OCI-LY1 (cell line): ENCODE results near the gene RAB11FIP4.

ENCODE experiments used
- H2AFZ ChIP-seq: fragments of 200-600 bp; sonication (generic), shearing (Covaris generic); 2 replicates; pipeline ENCODE4 v1.6.0; 2014; ENCODE audit warnings: antibody characterized with exemption, mild to moderate bottlenecking, low read length
- H3F3A ChIP-seq: fragments of 200-600 bp; sonication (generic), shearing (Covaris generic); 2 replicates; pipeline ENCODE4 v1.6.0; 2014; ENCODE audit warnings: mild to moderate bottlenecking, antibody characterized with exemption, low read length, moderate library complexity; ENCODE audit not compliant: insufficient read depth
- H3K27ac ChIP-seq: fragments of 200-600 bp; sonication (generic); 2 replicates; pipeline ENCODE4 v1.5.1; 2014; ENCODE audit warnings: low read length, mixed run types, mild to moderate bottlenecking, low read depth; ENCODE audit not compliant: poor library complexity, severe bottlenecking
- H3K27me3 ChIP-seq: fragments of 200-600 bp; sonication (generic); 2 replicates; pipeline ENCODE4 v1.6.0; 2014; ENCODE audit warnings: antibody characterized with exemption, mild to moderate bottlenecking, low read length, moderate library complexity; ENCODE audit not compliant: insufficient read depth
- H3K36me3 ChIP-seq: fragments of 200-600 bp; sonication (generic); 2 replicates; pipeline ENCODE4 v1.6.1; 2014; ENCODE audit warnings: mild to moderate bottlenecking, antibody characterized with exemption, low read length, moderate library complexity, mixed read lengths; ENCODE audit not compliant: insufficient read depth
- H3K4me1 ChIP-seq: fragments of 200-600 bp; sonication (generic); 2 replicates; pipeline ENCODE4 v1.5.1; 2014; ENCODE audit warnings: mild to moderate bottlenecking, low read length, moderate library complexity; ENCODE audit not compliant: insufficient read depth, severe bottlenecking
- H3K4me2 ChIP-seq: fragments of 200-600 bp; sonication (generic), shearing (Covaris generic); 2 replicates; pipeline ENCODE4 v1.6.1; 2014; ENCODE audit warnings: low read length
- H3K4me3 ChIP-seq: fragments of 200-600 bp; sonication (generic); 2 replicates; pipeline ENCODE4 v1.5.1; 2014; ENCODE audit warnings: low read length, low read depth, mild to moderate bottlenecking, mixed read lengths; ENCODE audit not compliant: poor library complexity, severe bottlenecking
- H3K79me2 ChIP-seq: fragments of 200-600 bp; shearing (Covaris generic); 2 replicates; pipeline ENCODE4 v1.6.1; 2016; ENCODE audit warnings: mixed run types, low read length, mixed read lengths; ENCODE audit not compliant: insufficient read depth
- H3K9ac ChIP-seq: fragments of 200-600 bp; sonication (generic), shearing (Covaris generic); 2 replicates; pipeline ENCODE4 v1.6.1; 2014; ENCODE audit warnings: mild to moderate bottlenecking, low read length, mixed read lengths
- H3K9me2 ChIP-seq: fragments of 200-600 bp; sonication (generic), shearing (Covaris generic); 2 replicates; pipeline ENCODE4 v1.6.1; 2014; ENCODE audit warnings: low read depth, mild to moderate bottlenecking, low read length, mixed read lengths
- H3K9me3 ChIP-seq: fragments of 200-600 bp; shearing (Covaris generic); 2 replicates; pipeline ENCODE4 v1.6.1; 2014; ENCODE audit warnings: low read length, mixed read lengths
- H4K20me1 ChIP-seq: fragments of 200-600 bp; sonication (generic), shearing (Covaris generic); 2 replicates; pipeline ENCODE4 v1.6.0; 2016; ENCODE audit warnings: mild to moderate bottlenecking, low read length; ENCODE audit not compliant: insufficient read depth
- CTCF ChIP-seq: fragments of 200-600 bp; sonication (generic), shearing (Covaris generic); IDR thresholded peaks from 2 replicates; pipeline ENCODE4 v1.5.1; 2017; ENCODE audit warnings: mild to moderate bottlenecking, antibody characterized with exemption, low read length, moderate library complexity, mixed read lengths
- EZH2 ChIP-seq: fragments of 200-600 bp; sonication (generic), shearing (Covaris generic); IDR thresholded peaks from 2 replicates; pipeline ENCODE4 v1.8.0; 2017; ENCODE audit warnings: borderline replicate concordance, mixed run types, mild to moderate bottlenecking, antibody characterized with exemption, low read length, moderate library complexity, mixed read lengths

Gene RAB11FIP4

GRCh38 chr17:31373150-31374093 is 18.1 kb upstream of the RAB11FIP4 start:
- H3K4me2 ChIP-seq: no peak overlapping the region
- TF ChIP-seq EZH2: no peak
- peak; percentile 81 for TF ChIP-seq CTCF
- H3K36me3 ChIP-seq: no peaks in the 10 kb centered on the region
- H4K20me1 ChIP-seq: no peaks in the 10 kb centered on the region
- H3K9ac ChIP-seq: no peak overlapping the region
- peak overlapping the region; percentile 30 for H3K27ac ChIP-seq
- H3K79me2 ChIP-seq: no peaks in the 10 kb centered on the region
- H3K27me3 ChIP-seq: no peaks in the 10 kb centered on the region
- no peak overlapping the region for H2AFZ ChIP-seq
- H3K9me2 ChIP-seq: no peaks in the 10 kb centered on the region
- H3K4me1 ChIP-seq: peaks cover 43% of the 10 kb centered on the region
- no peak overlapping the region for H3K4me3 ChIP-seq
- H3F3A ChIP-seq: no peaks in the 10 kb centered on the region
- H3K9me3 ChIP-seq: no peaks in the 10 kb centered on the region

GRCh38 chr17:31374094-31374447 is 17.4 kb upstream of the RAB11FIP4 start:
- Histone ChIP-seq H3K9me2 (no peaks in the 10 kb centered on the region), H4K20me1 (no peaks in the 10 kb centered on the region), H3K79me2 (no peaks in the 10 kb centered on the region), H3K36me3 (no peaks in the 10 kb centered on the region), H3K4me1 (peaks cover 41% of the 10 kb centered on the region), H3K27me3 (no peaks in the 10 kb centered on the region), H3K4me2 (peak overlapping the region; percentile 35), H3K4me3 (no peak overlapping the region), H3K9ac (no peak overlapping the region), H3F3A (no peaks in the 10 kb centered on the region), H3K27ac (peak overlapping the region; percentile 30), H3K9me3 (no peaks in the 10 kb centered on the region), H2AFZ (no peak overlapping the region)
- no peak for TF ChIP-seq EZH2
- no peak for TF ChIP-seq CTCF

- Histone ChIP-seq H3K36me3 (no peaks in the 10 kb centered on the region), H3K4me2 (peak overlapping the region; percentile 35), H3K27ac (peak overlapping the region; percentile 30)
These were observed 17.0 kb upstream of the RAB11FIP4 start for GRCh38 chr17:31374503-31374902.

More at GRCh38 chr17:31374503-31374902, 17.0 kb upstream of the RAB11FIP4 start:
- TF ChIP-seq CTCF (no peak), EZH2 (no peak)
- Histone ChIP-seq H3K79me2 (no peaks in the 10 kb centered on the region), H4K20me1 (no peaks in the 10 kb centered on the region), H3K9ac (no peak overlapping the region), H3K4me1 (peaks cover 36% of the 10 kb centered on the region), H3F3A (no peaks in the 10 kb centered on the region), H3K4me3 (no peak overlapping the region), H3K9me2 (no peaks in the 10 kb centered on the region), H3K9me3 (no peaks in the 10 kb centered on the region), H2AFZ (no peak overlapping the region), H3K27me3 (no peaks in the 10 kb centered on the region)
